Ramos (cell line): Measurements from ENCODE around the gene ATOSB.

Experiments used
- in situ Hi-C: fragments of 300-500 bp; cut with MboI; formaldehyde crosslinking; loops from one replicate; pipeline ENCODE4 v1.14.3; 2022; ENCODE audit warnings: low sequenced_read_pairs; ENCODE audit not compliant: unreplicated experiment

Gene ATOSB

DNA sequence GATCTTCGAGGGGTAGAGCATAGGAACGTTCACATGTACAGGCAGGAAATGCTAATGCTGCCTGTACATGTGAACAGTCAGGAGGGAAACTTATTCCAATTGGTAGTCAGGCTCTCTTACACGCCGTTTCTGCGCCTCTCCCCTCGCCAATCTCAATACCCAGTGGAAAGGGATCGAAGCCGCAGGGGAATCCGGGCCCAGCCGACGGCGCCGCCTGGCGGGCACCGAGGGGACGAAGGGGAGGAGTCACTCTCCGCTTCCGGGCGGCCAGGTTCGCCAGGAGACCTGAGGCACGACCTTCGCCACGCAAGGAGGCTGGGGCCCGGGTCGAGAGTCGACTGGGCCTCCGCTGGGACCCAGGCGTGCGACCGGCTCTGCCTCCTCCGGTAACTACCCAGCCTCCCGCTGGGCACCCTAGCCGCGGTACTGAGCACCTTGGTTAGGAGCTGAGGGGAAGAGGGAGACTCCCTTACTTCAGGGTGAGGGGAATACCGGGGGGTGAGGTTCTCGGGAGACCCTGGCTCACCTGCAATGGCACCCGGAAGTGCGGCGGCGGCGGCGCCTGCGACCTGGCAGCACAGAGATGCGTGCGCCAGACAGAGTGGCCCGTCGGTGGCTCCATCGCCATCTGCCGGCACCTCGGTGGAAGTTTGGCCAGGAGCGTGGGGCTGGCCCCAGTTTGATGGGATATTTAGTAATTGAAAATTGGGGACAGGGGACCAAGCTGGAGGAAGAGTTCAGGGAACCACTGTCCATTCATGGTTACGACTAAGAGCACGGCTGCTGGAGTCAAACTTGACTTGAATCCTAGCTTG is 19.4 kb downstream of the ATOSB start, which contains the start of gene PIGO:
PIGO (minus strand) TSS at position 557 of the 815 bp plus-strand sequence. CDS start 1,026 bp downstream, outside the sequence.
- in situ Hi-C loops: loop anchor here (25.0 kb wide), 1 partner anchor 641 kb away; the partner anchor contains the start of genes CREB3, GBA2, RGP1 and TLN1

DNA sequence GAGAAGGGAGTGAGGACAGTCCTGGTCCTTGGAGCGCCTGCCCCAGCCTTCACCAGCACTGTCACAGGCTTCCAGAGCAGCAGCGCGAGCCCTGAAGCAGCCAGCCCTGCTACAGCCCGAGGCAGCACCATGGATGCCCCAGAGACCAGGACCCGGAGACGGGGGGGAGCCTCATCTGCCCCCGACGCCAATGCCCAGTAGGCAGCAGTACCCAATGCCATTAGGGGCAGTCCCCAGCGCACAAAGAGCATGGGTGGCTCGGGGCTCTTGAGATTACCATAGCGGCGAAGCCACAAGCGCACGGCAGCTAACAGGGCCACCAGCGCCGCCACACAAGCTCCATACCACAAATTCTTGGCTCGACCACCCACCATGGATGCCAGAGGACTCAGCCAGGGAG is 24.1 kb downstream of the ATOSB start:
- in situ Hi-C loops: loop anchor here (25.0 kb wide), 1 partner anchor 646 kb away; the partner anchor contains the start of genes CREB3, GBA2, RGP1 and TLN1

DNA sequence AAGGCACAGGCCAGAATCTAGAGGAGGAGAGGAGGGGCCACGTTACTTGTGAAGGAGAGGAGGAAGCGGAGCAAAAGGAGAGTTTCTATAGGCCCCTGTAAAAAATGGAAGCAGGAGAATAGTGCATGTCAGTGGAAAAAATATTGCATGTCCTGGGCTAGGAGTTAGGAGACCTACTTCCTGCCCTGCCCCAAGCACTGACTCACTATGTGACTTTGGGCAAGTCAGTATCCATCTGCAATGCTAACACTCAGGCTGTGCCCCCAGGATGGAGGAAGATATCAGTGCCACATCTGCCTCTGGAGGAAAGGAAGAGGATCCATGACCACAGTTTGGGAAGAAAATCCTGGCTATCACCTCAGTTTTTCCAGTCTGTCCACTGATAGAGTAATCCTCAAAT is 26.2 kb downstream of the ATOSB start:
- in situ Hi-C loops: loop anchor here (25.0 kb wide), 1 partner anchor 648 kb away; the partner anchor contains the start of genes CREB3, GBA2, RGP1 and TLN1

DNA sequence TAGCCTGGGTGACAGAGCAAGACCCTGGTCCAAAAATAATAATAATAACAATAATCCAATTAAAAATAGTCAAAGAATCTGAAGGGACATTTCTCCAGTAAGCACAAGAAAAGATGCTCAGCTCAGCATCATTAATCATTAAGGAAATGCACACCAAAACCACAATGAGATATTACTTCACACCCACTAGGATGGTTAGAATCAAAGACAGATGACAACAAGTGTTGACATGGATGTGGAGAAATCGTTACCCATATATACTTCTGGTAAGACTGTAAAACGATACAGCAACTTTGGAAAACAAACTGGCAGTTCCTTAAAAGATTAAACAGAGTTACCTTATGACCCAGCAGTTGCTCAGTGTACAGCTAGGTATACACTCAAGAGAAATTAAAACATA is 30.6 kb downstream of the ATOSB start:
- in situ Hi-C loops: loop anchor here (25.0 kb wide), 1 partner anchor 652 kb away; the partner anchor contains the start of genes CREB3, GBA2, RGP1 and TLN1

DNA sequence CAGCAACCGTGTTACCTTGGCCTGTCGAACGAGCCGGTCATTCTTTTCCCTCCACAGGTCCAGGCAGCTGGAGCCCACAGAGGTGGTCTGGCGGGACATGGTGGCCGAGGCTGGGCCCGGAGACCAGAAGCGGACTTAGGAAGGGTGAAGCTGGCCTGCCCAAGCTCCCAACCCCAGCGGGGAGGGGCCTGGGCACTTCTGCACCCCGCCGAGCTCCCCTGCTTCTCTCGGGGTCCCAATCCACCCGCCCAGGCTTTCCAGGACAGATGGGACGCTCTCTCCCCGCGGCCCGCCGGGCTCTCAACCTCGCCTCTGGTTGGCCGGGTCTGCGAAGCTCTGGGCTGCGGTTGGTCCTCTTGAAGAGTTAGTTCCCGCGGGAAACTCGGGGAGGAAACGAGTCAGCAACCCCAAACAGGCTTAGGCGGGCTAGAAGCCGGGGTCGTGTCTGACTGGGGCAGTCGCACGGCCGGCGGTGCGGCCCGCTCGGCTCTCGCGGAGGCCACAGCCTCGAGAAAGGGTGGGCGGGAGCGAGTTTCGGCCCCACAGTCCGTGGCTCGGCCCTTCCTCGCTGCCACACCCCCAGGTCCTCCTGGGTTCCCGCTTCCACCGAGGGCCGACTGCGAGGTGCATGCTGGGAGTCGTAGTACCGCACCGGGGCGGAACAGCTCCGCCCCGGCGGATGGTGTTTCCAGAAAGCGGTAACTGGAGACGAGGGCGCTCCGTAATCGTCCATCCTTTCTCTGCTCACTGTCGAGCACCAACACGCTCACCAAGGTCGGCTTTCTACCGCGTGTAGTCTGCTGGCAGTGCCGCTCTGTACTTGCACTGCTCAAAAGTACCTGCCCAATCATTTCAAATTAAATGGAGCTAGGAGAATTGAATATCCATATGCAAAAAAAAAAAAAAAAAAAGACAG is 36.0 kb downstream of the ATOSB start, which contains the start of gene FANCG:
FANCG (minus strand) TSS at position 517 of the 916 bp plus-strand sequence; CDS start at position 99, 418 bp downstream.
- in situ Hi-C loops: loop anchor here (25.0 kb wide), 1 partner anchor 658 kb away; the partner anchor contains the start of genes CREB3, GBA2, RGP1 and TLN1

DNA sequence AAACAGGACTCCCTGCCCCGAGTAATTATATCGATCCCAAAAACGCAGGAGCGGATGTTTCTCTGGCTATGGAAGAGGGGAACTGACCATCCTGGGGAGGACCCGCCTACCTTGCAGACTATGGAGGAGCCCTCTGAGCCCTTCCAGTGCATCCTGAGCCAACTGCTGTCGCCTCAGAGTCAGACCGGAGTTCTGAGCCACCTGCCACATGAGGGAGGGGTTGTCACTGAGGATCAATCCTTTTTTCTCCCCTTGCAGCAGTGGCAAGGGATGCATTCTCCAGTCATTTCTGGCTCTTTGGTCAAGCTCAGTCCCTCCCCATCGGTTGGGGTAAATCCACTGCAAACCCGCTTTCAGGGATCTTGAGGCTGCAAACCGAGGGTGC is 36.6 kb downstream of the ATOSB start:
- in situ Hi-C loops: loop anchor here (25.0 kb wide), 1 partner anchor 658 kb away; the partner anchor contains the start of genes CREB3, GBA2, RGP1 and TLN1

DNA sequence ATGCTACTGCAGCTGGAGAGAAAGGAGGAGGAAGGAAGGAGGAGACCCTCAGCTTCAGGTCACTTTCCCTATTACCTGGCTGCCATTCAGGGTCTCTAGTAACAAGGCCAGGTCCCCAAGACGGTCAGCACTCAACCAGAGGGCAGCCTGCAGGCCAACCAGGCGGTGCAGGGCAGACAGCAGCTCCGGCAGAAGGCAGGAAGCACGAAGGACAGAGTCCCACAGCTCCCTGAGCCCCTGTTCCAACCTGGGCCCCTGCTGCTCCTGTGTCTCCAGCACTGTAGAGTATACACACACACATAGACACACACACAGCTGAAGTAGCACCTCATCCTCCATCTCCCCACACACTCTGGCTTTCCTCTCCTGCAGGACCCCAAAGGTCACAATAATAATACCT is 37.6 kb downstream of the ATOSB start:
- in situ Hi-C loops: loop anchor here (25.0 kb wide), 1 partner anchor 659 kb away; the partner anchor contains the start of genes CREB3, GBA2, RGP1 and TLN1

DNA sequence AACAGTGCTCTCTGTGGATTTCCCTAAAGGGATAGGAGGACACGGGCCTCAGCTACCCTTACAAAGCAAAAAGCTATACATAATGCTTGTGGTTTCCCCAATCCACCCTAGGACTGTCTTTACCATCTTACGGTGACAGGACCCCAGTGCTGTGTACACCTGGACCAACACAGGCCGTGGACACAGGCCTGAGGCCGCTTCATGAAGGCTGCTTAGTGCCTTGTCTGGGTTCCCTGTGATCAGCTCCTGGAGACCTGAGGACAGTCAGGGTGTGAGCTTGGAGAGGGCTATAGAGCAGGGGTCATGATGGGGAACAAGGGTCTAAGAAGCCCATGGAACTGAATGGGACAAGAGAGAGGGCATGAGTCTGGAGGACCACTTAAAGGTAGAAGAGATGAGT is 38.8 kb downstream of the ATOSB start:
- in situ Hi-C loops: loop anchor here (25.0 kb wide), 1 partner anchor 660 kb away; the partner anchor contains the start of genes CREB3, GBA2, RGP1 and TLN1

DNA sequence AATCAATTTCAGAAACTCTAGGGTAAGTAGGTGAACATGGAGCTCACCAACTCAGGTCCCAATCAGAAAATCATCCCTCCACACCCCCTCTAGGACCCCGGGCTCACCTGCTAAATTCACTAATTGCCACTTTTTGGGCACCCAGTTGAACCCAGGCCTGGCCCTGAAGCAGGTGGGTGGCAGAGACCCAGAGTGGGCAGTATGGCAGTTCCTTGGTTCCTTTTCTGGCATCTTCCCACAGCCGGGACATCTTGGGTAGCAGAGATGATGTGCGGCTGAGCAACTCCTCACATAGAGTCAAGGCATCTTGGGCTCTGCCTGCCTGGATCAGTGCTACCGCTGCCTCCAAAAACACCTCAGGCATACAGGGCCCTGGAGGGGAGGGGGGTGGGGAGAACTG is 40.3 kb downstream of the ATOSB start:
- in situ Hi-C loops: loop anchor here (25.0 kb wide), 1 partner anchor 662 kb away; the partner anchor contains the start of genes CREB3, GBA2, RGP1 and TLN1

DNA sequence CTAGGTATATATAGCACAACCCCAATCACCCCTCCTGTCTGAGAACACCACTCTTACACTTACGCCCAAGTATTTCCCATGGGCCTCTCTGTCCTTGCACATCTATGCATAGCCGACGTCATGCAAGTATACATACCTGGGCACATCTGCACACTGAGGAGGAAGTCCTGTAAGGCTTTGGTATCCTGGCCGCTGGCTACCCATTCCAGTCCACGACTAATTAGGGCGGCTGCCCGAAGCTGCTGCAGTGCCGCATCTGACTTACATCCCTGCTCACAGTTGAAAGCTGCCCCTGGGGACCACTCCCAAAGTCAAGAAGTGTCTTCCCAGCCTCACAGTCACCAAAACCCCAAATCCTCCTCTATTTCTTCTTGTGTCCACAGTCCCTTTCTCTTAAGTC is 40.9 kb downstream of the ATOSB start:
- in situ Hi-C loops: loop anchor here (25.0 kb wide), 1 partner anchor 663 kb away; the partner anchor contains the start of genes CREB3, GBA2, RGP1 and TLN1

DNA sequence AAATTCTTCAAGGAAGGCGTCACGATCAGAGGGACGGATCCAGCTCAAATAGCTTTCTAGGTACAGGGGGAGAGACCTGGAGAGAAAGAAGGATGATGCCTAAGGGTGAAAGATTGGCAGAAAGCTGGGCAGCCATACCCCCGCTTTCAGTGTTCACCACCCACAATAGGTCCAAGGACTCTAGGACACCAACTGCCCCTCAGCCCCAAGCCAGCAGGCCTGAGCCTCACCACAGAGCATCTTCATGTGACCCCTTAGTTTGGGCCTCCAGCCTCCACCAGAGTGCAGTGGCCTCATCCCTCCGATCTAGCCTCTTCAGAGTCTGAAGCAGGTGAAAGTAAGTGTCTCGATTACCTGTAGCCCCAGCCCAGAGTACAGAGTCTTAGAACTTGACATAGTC is 41.5 kb downstream of the ATOSB start:
- in situ Hi-C loops: no loop called here

DNA sequence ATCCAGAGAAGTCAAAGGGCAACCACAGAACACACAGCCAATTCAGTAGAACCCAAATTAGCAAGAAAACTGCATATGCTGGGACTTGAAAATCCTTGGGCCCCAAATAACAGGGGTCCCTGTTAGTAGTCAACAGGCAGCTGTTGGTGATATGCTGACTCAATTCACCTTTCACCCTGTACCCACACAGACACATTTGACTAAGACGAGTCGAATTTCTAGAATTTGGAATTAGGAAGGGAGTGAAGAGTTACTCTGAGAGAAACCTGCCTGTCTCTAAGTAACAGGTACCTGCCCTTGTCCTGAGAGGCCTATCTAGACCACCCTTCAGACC is 42.4 kb downstream of the ATOSB start:
- in situ Hi-C loops: no loop called here

DNA sequence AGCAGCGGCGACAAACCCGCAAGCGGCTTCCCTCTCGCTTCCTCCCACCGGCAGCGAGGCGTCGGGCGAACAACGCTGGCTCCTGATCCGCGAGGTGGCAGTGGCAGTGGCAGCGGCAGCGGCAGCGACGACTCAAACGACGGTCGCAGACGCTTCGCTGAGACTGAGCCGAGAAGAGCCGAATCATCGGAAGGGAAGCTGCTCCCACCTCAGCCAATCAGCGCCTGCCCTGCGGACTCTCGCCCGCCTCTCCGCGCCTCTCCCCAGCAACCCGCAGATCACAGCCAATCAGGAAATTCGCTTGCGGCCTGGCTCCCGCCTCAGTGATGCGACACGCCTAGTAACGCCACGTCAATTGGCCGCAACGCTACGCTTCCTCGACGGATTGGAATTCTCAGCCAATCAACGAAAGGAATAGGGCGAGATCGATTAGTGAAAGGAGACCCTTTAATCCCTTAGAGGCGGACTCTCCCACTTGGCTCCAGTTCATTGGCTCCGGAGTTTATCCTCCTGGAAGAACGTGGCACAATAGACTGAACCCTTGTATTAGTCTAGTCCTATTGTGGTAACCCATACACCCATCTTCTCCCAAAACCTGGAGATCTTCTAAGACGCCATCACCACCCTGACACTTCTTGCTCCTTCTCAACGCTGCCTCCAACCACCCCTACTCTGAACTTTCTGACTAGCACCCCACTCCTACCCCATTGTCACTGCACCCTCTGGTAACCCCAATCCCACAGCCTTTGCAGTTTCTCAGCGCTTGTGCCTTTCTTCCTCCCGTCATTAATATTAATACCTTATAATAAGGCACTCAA is 43.0 kb downstream of the ATOSB start, which contains the start of gene VCP:
VCP (minus strand) TSS at position 165 of the 818 bp plus-strand sequence. CDS start 272 bp downstream, outside the sequence.
- in situ Hi-C loops: no loop called here

DNA sequence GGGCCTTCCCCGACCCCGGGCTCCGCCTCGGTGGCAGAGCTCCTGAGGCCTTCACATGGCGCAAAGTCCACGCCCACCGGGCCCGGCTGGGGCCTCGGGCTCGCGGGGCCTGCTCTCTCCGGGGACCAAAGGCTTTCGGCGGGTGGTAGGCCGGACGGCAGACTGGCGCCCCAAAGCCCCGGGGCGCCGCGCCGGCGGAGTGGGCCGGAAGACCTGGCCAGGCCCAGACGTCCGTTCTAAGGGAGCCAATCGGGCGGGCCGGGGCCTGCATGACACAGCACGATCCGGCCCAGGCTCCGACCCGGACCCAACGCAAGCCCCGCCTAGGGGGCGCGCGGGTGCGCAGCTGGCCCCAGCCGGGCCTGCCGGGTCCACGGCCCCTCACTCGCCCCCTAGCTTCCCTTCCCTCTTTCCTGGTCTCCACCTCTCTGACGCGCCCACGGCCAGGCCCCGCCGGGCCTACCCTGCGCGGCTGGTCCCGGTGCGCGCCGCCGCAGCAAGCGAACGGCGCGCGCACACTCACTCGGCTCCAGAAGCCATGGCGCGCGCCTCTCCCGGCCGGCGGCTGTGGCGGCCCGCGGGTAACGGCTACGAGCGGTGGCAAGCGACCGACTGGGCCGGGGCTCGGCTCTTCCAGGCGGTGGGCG is 43.7 kb downstream of the ATOSB start:
- in situ Hi-C loops: no loop called here

DNA sequence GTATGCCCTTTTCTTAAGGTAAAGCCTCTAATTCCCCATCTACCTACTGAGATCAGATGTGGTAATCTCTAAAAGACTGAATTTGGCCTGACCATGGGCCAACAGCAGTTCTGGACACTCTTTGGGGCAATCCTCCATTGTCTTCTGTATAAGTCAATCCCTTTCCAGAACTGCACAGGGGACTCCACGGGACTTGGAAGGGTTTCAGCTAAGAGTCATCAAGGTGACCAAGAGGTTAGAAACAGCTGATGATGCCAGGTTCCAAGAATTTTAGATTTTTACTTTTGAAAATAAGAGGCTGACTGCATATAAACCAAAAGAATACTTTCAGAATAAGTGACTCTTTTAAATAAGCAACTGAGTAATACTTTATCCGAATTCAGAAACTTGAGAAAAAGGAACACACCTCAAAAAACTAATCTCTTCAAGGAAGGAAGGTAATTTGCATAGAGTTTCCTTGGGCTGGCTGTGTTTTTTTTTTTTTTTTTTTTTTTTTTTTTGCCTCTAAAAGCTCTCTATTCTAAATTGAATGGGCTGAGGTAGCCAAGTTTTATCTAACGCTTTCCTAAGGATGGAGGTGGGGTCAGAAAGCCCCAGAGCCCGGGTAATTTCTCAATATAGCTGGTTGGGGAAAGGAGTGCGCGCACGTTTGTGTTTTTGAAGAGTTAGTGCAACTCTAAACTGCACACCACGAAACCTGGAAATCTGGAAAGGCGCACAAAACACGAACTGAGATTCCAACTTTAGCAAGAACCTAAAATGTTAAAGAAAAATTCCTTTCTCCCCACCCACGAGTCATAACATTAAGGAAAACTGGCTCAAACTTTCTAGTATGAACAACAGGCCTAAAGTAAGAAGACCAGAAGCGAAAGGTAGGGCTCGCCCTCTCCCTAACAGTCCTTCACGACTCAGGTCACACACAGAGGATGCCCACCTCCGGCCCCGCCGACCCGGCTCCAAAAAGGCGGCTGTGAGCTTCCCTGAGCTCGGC is 44.5 kb downstream of the ATOSB start:
- in situ Hi-C loops: no loop called here

DNA sequence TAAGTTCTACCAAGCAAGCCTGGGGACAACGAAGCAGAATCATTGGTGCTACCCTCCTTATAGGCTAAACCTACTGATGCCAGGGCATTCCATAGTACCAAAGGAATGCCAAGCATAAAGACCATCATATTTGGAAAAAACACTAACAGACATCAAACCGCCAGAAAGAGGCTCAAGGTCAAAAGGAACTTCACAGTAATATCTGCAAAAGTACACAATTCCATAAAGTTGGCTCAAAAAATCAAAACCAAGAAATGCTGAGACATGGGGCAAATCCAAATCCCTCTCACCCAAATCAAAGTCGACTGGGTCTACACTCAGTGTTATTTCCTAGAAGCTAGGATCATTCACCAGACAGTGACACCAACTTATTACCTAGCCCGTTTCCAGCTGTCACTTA is 46.6 kb downstream of the ATOSB start:
- in situ Hi-C loops: no loop called here

DNA sequence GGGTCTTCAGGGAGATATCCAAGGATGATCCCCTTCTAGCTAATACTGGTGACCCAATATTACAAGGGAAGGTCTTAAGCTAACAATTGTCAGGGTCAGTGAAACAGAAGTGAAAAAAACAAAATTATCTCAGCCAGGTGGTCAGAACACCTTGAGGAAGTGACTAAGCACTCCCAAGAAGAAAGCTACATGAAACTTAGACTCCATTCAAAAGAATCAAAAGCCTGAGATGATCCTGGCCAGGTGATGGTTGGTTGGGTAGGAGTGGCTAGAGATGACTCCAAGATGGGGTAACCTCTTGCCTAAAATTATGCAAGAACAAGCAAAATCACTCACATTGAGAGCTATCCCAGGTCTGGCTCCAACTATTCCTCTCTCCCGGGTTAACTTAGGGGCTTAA is 48.6 kb downstream of the ATOSB start:
- in situ Hi-C loops: no loop called here
